SU-DHL-6 (cell line): Measurements from ENCODE around the gene GSTA3.

Experiments
- EZH2phosphoT487 ChIP-seq: fragments of 200-600 bp; sonication (generic), shearing (Covaris generic); conservative IDR thresholded peaks from 2 replicates; pipeline ENCODE4 v1.6.1; 2018; ENCODE audit warnings: mild to moderate bottlenecking, antibody characterized with exemption, low read length, moderate library complexity, mixed read lengths
- TF ChIP-seq, protein P1 (sequence below): fragments of 200-600 bp; sonication (generic); IDR thresholded peaks from one replicate; pipeline ENCODE4 v1.5.1; 2017; ENCODE audit warnings: antibody characterized with exemption, mild to moderate bottlenecking, low read length, moderate library complexity; ENCODE audit not compliant: insufficient read depth, poor library complexity, severe bottlenecking

DNA sequence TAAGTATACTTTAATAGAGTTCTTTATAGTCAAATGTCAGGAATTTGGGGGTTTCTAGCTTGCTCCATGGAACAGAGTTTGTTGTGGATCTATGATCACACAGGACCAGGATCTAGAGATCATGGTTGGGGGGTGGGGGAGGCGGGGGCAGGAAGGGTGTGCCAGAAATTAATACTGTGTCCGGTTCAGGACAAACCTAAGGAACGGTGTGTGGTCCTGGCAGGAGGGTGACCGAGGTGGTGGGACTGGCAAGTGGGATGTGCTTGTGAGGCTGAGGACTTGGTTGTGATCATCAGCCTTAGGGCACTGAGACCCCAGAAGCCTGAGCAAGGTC lies 27.9 kb downstream of the GSTA3 start:
- TF ChIP-seq, protein P1, sequence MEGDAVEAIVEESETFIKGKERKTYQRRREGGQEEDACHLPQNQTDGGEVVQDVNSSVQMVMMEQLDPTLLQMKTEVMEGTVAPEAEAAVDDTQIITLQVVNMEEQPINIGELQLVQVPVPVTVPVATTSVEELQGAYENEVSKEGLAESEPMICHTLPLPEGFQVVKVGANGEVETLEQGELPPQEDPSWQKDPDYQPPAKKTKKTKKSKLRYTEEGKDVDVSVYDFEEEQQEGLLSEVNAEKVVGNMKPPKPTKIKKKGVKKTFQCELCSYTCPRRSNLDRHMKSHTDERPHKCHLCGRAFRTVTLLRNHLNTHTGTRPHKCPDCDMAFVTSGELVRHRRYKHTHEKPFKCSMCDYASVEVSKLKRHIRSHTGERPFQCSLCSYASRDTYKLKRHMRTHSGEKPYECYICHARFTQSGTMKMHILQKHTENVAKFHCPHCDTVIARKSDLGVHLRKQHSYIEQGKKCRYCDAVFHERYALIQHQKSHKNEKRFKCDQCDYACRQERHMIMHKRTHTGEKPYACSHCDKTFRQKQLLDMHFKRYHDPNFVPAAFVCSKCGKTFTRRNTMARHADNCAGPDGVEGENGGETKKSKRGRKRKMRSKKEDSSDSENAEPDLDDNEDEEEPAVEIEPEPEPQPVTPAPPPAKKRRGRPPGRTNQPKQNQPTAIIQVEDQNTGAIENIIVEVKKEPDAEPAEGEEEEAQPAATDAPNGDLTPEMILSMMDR: no peak
- TF ChIP-seq EZH2phosphoT487: no peak
